Measurements from ENCODE around the gene VPS8.

VPS8 gene

GRCh38 chr3:185070491-185071286, 258.7 kb downstream of the VPS8 start:
- DNase-seq (ENCODE audit: low spot score in 2 of 2) (no peak), ATAC-seq (ENCODE audit: low read depth) (no peak)
- Mint-ChIP-seq H3K9me3 (no peaks in the 10 kb centered on the region), H3K4me3 (no peak overlapping the region), H3K27ac (no peak overlapping the region), H3K36me3 (no peaks in the 10 kb centered on the region), H3K27me3 (peaks cover 9% of the 10 kb centered on the region), H3K4me1 (no peaks in the 10 kb centered on the region)

DNA sequence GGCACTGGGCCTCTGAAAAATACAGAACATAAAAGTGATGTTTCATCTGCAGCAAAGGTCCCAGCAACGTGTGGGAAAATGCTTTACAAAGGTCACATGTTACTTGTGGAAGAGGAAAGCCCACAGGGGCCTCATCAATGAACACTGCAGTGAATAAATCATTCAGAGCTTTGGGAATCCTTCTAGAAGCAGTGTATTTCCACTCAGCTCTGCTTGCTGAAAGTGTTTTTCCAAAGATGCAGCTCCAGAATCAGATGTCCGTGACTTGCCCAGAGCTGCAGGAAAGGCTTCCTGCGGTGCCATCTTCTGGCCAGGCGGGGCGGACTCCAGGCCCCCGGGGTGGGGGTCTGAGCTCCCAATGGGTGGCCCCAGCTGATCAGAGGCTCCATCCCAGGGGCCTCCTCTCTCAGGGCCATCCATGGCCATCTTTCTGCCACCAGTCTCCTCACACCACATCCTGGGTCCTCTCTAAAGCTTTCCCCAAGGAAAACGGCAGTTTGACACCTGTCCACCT, 259.4 kb downstream of the VPS8 start:
- Mint-ChIP-seq H3K9me3 (no peaks in the 10 kb centered on the region), H3K4me3 (no peak overlapping the region), H3K27ac (no peak overlapping the region), H3K27me3 (peaks cover 11% of the 10 kb centered on the region), H3K36me3 (no peaks in the 10 kb centered on the region), H3K4me1 (no peaks in the 10 kb centered on the region)
- no peak for ATAC-seq (ENCODE audit: low read depth)
- no peak for DNase-seq (ENCODE audit: low spot score in 2 of 2)

GRCh38 chr3:185075547-185075946, 263.6 kb downstream of the VPS8 start:
- no peak for DNase-seq (ENCODE audit: low spot score in 2 of 2)
- Mint-ChIP-seq H3K4me1 (no peaks in the 10 kb centered on the region), H3K4me3 (no peak overlapping the region), H3K9me3 (no peaks in the 10 kb centered on the region), H3K27me3 (peaks cover 14% of the 10 kb centered on the region), H3K27ac (no peak overlapping the region), H3K36me3 (no peaks in the 10 kb centered on the region)
- ATAC-seq (ENCODE audit: low read depth): no peak

DNA sequence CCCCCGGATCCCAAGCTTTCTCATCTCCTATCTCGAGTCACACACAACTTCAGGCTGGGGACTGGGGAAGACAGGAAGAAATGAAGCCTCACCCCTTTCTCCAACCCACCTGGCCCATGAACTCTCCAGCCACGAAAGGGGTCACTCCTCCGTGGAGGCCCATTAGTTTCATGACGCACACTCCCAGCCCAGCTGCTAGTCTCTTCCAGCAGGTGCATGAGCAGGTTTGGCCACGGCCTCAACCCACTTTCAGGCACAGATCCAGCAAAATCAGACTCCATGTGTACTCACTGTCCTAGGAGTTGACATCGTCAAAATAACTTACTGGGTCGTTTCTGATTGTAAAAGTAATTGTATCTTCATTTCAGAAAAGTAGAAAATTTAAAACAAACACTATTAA, 264.3 kb downstream of the VPS8 start:
- no peak for DNase-seq (ENCODE audit: low spot score in 2 of 2)
- H3K4me1 Mint-ChIP-seq: no peaks in the 10 kb centered on the region
- H3K4me3 Mint-ChIP-seq: no peak overlapping the region
- no peaks in the 10 kb centered on the region for H3K36me3 Mint-ChIP-seq
- H3K27ac Mint-ChIP-seq: no peak overlapping the region
- H3K27me3 Mint-ChIP-seq: peaks cover 14% of the 10 kb centered on the region
- H3K9me3 Mint-ChIP-seq: no peaks in the 10 kb centered on the region
- no peak for ATAC-seq (ENCODE audit: low read depth)

DNA sequence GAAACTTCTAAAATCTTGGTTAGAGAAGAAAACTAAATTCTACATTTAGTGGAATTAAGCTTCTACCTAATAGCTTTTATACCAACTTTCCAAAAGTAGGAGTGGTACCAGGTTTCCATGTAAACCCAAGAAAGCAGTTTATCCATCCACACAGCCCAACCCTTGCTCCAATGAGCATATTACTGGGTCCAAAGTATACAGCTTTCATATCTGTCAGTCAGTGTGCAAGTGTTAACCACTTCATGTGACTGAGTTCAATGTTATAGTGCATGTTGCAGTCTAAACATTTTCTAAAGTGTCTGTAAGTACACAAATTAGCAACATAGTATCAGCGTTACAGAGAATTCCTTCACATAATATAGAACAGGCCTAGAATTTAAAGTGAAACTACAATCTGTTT, 267.7 kb downstream of the VPS8 start:
- H3K4me1 Mint-ChIP-seq: no peaks in the 10 kb centered on the region
- H3K36me3 Mint-ChIP-seq: no peaks in the 10 kb centered on the region
- H3K4me3 Mint-ChIP-seq: no peak overlapping the region
- DNase-seq (ENCODE audit: low spot score in 2 of 2) (no peak), ATAC-seq (ENCODE audit: low read depth) (no peak)
- peaks cover 10% of the 10 kb centered on the region for H3K27me3 Mint-ChIP-seq
- no peak overlapping the region for H3K27ac Mint-ChIP-seq
- no peaks in the 10 kb centered on the region for H3K9me3 Mint-ChIP-seq

- Mint-ChIP-seq H3K36me3 (no peaks in the 10 kb centered on the region), H3K27ac (no peak overlapping the region), H3K27me3 (peaks cover 2% of the 10 kb centered on the region), H3K4me3 (no peak overlapping the region), H3K4me1 (no peaks in the 10 kb centered on the region), H3K9me3 (no peaks in the 10 kb centered on the region)
- DNase-seq (ENCODE audit: low spot score in 2 of 2): no peak
- no peak for ATAC-seq (ENCODE audit: low read depth)
Observed at GRCh38 chr3:185081521-185081920, 269.6 kb downstream of the VPS8 start.

DNA sequence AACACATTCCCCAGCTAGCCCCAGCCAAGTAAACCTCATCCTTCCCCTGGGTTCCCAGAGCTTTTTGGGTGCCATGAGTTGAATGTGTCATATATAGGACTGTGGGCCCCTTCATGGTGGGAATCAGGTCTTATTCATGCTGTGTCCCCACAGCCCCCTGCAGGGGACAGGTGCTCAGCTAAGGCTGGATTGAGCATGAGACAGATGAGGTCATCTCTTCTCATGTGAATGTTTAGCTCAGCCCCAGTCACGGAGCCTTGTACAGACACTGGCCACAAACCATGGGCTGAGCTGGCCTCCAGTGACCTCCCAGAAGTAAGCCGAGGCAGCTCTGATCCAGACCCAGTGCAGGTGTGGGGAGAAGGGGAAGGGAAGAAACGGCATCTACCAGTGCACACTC, 270.2 kb downstream of the VPS8 start:
- Mint-ChIP-seq H3K36me3 (no peaks in the 10 kb centered on the region), H3K9me3 (no peaks in the 10 kb centered on the region), H3K27me3 (no peaks in the 10 kb centered on the region), H3K4me1 (no peaks in the 10 kb centered on the region), H3K27ac (no peak overlapping the region), H3K4me3 (no peak overlapping the region)
- ATAC-seq (ENCODE audit: low read depth): no peak
- DNase-seq (ENCODE audit: low spot score in 2 of 2): no peak

- no peaks in the 10 kb centered on the region for H3K36me3 Mint-ChIP-seq
- DNase-seq (ENCODE audit: low spot score in 2 of 2) (no peak), ATAC-seq (ENCODE audit: low read depth) (no peak)
- no peaks in the 10 kb centered on the region for H3K4me1 Mint-ChIP-seq
- H3K27me3 Mint-ChIP-seq: peaks cover 2% of the 10 kb centered on the region
- no peaks in the 10 kb centered on the region for H3K9me3 Mint-ChIP-seq
- H3K27ac Mint-ChIP-seq: no peak overlapping the region
- H3K4me3 Mint-ChIP-seq: no peak overlapping the region
Observed at GRCh38 chr3:185082829-185083228, 270.9 kb downstream of the VPS8 start.

- no peak for ATAC-seq (ENCODE audit: low read depth)
- H3K4me3 Mint-ChIP-seq: no peak overlapping the region
- no peak overlapping the region for H3K27ac Mint-ChIP-seq
- no peaks in the 10 kb centered on the region for H3K9me3 Mint-ChIP-seq
- H3K36me3 Mint-ChIP-seq: no peaks in the 10 kb centered on the region
- no peaks in the 10 kb centered on the region for H3K4me1 Mint-ChIP-seq
- DNase-seq (ENCODE audit: low spot score in 2 of 2): no peak
- peaks cover 2% of the 10 kb centered on the region for H3K27me3 Mint-ChIP-seq
Observed at GRCh38 chr3:185084402-185084801, 272.4 kb downstream of the VPS8 start.

- no peaks in the 10 kb centered on the region for H3K36me3 Mint-ChIP-seq
- no peaks in the 10 kb centered on the region for H3K4me1 Mint-ChIP-seq
- H3K27me3 Mint-ChIP-seq: peaks cover 2% of the 10 kb centered on the region
- no peak overlapping the region for H3K4me3 Mint-ChIP-seq
- no peaks in the 10 kb centered on the region for H3K9me3 Mint-ChIP-seq
- H3K27ac Mint-ChIP-seq: no peak overlapping the region
- DNase-seq (ENCODE audit: low spot score in 2 of 2) (no peak), ATAC-seq (ENCODE audit: low read depth) (no peak)
Observed at GRCh38 chr3:185084901-185085300, 272.9 kb downstream of the VPS8 start.

GRCh38 chr3:185087419-185087818, 275.5 kb downstream of the VPS8 start:
- H3K4me1 Mint-ChIP-seq: no peaks in the 10 kb centered on the region
- peaks cover 4% of the 10 kb centered on the region for H3K27me3 Mint-ChIP-seq
- ATAC-seq (ENCODE audit: low read depth) (no peak), DNase-seq (ENCODE audit: low spot score in 2 of 2) (no peak)
- H3K4me3 Mint-ChIP-seq: no peak overlapping the region
- no peaks in the 10 kb centered on the region for H3K36me3 Mint-ChIP-seq
- H3K9me3 Mint-ChIP-seq: no peaks in the 10 kb centered on the region
- no peak overlapping the region for H3K27ac Mint-ChIP-seq

- Mint-ChIP-seq H3K4me3 (no peak overlapping the region), H3K27ac (no peak overlapping the region), H3K4me1 (no peaks in the 10 kb centered on the region), H3K9me3 (no peaks in the 10 kb centered on the region), H3K36me3 (no peaks in the 10 kb centered on the region), H3K27me3 (peaks cover 9% of the 10 kb centered on the region)
- DNase-seq (ENCODE audit: low spot score in 2 of 2): no peak
- ATAC-seq (ENCODE audit: low read depth): no peak
Observed at GRCh38 chr3:185089343-185089742, 277.4 kb downstream of the VPS8 start.

- H3K4me3 Mint-ChIP-seq: no peak overlapping the region
Observed at GRCh38 chr3:185089751-185090150, 277.8 kb downstream of the VPS8 start.

DNA sequence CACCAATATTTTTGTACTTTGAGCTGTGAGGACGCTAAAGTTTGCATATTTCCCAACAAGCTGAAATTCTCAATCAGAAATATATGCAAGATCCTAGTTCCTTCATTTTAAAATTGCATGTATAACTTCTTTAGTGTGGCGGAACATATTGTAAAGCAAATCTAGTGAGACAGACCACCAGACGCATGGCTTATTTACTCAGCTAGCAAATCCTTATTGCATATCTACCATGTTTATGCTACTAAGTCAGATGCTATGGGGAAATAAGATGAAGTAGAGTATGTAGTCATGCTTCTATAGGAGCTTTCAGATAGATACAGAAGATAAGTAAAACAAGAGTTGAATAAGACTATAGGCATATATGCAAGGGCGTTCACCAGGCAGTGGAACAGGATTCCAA, 278.8 kb downstream of the VPS8 start:
- no peaks in the 10 kb centered on the region for H3K36me3 Mint-ChIP-seq
- H3K4me3 Mint-ChIP-seq: no peak overlapping the region
- H3K27ac Mint-ChIP-seq: no peak overlapping the region
- no peak for ATAC-seq (ENCODE audit: low read depth)
- peaks cover 9% of the 10 kb centered on the region for H3K27me3 Mint-ChIP-seq
- H3K4me1 Mint-ChIP-seq: no peaks in the 10 kb centered on the region
- H3K9me3 Mint-ChIP-seq: no peaks in the 10 kb centered on the region
- DNase-seq (ENCODE audit: low spot score in 2 of 2): no peak

More at GRCh38 chr3:185089751-185090150, 277.8 kb downstream of the VPS8 start:
- no peak overlapping the region for H3K27ac Mint-ChIP-seq
- DNase-seq (ENCODE audit: low spot score in 2 of 2) (no peak), ATAC-seq (ENCODE audit: low read depth) (no peak)
- H3K36me3 Mint-ChIP-seq: no peaks in the 10 kb centered on the region
- H3K27me3 Mint-ChIP-seq: peaks cover 9% of the 10 kb centered on the region
- no peaks in the 10 kb centered on the region for H3K9me3 Mint-ChIP-seq
- no peaks in the 10 kb centered on the region for H3K4me1 Mint-ChIP-seq

- no peak for ATAC-seq (ENCODE audit: low read depth)
- Mint-ChIP-seq H3K36me3 (no peaks in the 10 kb centered on the region), H3K27ac (no peak overlapping the region), H3K9me3 (no peaks in the 10 kb centered on the region), H3K4me1 (no peaks in the 10 kb centered on the region), H3K4me3 (no peak overlapping the region), H3K27me3 (peaks cover 7% of the 10 kb centered on the region)
- no peak for DNase-seq (ENCODE audit: low spot score in 2 of 2)
Observed at GRCh38 chr3:185093116-185093515, 281.1 kb downstream of the VPS8 start.
